Inferior parietal cortex (tissue), 1 donor: ENCODE data around the gene PHF14.

Experiments
- DNase-seq: peaks from one replicate; pipeline ENCODE4 v3.0.0-alpha.2; 2016; ENCODE audit errors: extremely low spot score

Gene PHF14

DNA sequence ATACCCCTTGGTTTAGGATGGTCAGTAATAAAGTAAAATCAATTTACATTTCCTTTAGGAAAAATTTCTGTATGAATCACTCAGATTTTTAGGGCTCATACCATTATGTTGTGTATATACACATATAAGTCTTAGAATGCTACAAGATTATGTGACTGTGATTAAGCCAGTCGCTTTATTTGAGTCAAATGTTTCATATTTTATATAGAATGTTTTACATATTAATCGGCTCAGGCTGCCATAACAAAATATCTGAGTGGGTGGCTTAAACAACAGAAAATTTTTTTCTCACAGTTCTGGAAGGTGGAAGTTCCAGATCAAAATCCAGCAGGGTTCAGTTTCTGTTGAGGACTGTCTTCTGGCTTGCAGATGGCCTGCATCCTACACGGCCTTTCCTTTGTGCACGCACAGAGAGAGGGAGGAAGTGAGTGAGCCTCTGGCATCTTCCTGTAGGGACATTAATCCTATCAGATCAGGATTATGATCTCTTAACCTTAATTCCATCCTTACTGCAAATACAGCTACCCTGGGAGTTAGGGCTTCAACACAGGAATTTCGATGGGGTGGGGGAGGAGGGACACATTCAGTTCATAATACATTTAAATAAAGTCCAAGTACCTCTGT, 198.0 kb downstream of the PHF14 start:
- no peak for DNase-seq

DNA sequence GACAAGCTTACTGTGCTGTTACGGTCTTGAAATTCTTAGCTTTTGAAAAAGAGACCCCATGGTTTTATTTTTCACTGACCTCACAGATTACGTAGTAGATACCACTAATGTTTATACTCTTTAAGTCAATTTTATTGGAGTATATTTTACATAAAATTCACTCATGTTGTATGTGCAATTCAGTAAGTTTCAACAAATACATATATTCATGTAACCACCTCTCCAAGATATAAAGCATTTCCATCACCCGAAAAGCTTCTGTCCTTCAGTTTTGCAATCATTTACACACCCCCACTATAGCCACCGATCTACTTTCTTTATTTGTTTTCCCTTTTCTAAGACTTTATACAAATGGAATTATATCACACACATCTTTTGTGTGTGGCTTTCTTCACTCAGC, 199.2 kb downstream of the PHF14 start:
- DNase-seq: no peak

DNA sequence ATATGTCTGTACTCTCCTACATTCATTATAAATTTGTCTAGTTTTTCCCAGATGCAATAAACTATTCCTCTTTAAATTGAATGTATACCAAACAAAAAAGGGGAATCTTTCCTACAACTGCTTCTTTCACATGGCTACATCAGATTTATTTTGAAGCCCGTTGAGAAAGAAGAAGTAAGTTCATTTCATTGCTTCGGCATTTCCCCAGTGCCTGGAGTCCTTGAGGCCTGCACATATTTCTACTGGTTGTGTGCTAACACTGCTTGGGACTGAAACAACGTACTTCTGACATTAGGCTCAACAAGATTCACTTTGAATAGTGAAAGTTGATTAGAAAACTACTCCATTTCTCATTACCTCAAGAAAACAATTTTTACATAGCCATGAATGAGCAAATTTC, 201.7 kb downstream of the PHF14 start:
- no peak for DNase-seq

DNA sequence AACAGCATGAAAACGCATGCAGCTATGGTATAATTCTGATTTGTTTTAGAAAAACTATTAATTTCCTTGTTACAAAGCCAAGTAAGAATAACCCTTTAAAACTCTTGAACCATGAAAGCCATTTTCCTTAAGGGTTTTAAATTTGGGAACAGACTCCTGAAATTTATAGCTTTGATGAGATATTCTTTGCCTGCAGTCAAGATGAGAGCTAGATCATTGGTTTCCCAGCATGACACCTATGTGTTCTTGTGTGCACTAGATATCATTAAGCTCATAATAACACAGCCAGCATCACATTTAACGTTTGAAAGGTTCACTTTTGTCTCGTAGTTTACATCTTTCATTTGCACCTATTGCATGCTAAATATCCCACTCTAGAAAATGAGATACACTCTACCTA, 202.2 kb downstream of the PHF14 start:
- DNase-seq: no peak

DNA sequence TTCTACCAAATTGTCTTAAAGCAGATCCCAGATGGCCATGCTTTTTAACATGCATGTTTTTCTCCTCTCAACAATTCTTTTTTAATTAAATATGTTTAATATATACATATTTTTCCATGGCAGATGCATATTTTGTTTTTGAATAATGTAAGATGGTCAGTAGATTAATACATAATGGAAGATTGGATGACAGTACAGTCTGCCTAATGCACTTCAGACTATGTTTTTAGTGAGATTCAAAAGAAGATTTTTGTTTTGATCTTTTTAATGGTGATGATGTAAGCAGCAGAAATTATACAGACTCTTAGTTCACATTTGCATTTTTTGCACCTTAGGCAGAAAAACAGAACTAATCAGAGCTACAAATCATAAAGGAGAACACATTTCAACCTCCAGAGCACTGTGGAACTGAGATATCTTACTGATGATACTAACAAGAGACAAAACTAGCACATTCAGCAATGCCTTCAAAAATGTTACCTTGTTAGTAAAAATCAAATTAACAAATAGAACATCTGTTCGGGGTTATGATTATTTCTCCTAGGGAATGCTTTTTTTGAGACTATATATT, 203.4 kb downstream of the PHF14 start:
- no peak for DNase-seq

DNA sequence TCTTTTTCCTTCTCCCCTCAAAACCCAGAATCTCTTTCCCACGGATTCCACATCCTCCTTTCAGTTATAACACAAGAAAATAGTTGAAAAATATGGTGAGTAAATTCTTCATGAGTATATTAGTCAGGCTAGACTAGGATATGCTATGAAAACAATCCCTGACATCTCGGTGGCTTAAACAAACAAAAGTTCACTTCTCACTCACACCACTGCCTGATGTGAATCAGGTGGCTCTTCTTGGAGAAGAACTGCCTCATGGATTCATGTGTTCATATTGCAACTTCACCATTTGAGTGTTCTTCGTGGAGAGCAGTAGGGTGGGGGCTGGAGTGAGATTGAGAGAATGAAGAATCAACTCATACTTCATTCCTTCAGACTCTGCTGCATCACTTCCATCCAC, 204.1 kb downstream of the PHF14 start:
- DNase-seq: no peak

DNA sequence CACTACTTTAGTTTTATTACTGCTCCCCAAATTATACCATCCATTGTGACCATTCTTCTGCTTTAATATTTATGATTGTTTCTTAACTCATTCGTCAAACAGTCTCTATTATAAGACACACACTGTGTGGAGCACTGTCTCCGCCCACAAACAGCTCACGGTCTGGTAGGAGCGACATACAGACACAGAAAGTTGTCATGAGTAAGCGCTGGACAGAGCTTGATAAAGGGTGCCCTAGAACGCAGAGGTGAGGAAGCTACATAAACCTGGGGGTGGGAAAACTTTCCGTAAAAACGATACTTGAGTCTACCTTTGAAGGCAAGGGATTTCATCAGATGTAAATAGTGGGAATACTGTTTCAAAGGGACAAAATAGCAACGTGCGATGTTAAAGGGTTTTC, 207.9 kb downstream of the PHF14 start:
- DNase-seq: no peak

DNA sequence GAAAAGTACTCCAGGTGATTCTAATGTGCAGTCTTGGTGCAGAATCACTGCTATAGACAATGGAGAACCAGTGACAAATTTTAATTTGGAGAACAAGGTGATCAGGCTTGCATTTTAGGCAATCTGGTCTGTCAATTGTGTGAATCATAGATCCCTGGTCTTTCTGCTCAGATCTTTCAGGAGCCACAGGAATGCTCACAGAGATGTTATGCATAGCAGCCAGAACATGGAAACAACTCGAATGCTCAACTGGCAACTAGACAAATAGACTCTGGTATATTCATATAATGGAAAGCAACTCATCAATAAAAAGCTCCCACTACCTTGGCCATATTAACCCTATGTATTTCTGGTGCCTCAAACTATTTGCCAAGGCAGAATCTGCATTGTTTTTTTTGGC, 209.1 kb downstream of the PHF14 start:
- no peak for DNase-seq

DNA sequence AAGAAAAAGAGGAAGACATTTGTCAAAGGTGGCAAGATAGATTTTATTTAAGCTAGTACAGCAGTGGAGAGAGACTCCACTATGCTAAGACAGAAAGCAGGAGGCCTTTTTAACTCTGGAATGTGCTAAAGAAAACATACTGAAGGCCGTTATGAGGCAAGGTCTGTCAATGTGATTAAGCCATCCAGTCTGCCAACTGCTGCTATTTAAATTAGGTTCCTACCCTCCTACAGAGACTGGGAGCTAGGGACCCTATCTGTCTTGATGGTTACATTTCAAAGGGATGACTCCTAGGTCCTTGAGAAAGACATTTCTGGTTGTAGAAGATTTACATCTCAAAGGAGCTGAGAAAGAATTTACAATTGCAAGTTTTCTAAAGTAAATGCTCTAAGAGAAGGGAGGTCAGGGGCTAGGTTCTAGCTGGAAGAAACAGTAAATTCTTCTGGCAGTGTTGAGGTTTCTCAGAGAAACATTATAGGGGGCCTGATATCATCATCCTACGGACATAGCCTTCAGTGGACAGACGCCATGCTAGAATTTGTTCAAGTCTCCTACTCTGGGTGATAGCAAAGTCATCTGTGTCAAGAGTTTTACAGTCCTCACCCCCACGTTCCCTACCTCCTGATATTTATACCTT, 211.6 kb downstream of the PHF14 start:
- DNase-seq: no peak

DNA sequence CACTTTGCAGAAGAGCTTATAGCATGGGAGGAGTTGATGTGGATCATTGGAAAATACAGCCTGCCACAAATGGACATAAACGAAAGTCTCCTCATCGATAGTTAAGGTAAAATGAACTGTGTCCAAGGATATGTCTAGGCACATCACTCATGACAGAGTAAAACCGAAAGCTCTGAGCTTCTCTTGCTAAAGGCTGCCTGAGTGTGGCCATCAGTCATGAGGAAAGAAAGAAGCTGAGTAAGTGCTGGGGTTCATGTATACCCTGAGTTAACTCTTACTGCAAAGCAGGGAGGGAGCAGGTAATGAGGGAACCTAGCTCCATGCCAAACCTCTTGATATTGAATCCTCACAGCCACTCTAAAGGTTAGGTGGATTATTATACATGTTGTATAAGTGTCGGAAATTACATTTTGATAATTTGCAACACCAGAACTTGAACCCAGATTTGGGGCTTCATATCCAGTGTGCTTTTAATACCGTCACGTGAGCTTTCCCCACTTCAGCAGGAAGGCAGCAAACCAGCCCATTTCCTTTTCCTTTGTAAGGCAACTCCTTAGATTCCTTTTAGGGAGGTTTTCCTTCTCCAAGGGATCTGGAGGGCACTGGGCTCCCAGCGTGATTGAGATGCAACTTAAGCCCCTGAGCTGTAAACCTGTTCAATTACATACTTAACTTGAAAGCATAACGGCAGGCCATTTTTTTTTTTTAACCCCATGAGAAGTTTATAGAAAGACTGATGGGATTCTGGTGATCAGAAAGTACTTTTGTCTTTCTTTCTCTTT, 215.0 kb downstream of the PHF14 start:
- no peak for DNase-seq

DNA sequence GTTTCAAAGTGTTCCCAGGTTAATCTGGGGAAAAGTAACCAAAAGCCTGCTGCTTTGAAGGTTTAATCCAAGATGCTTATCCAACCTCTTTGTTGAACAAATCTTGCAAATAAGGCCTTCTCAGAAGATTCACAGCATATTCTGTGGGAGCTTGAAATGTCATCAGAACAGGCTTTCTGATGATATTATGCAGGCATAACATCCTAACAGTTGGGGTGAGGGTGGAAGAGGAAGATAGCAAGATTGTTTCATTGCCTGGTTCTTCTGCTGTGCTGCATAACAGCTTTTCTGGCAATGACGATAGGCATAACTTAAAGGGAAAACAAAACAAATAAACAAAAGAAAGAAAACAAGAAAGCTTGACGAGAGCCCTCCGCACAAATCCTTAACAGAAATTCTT, 217.4 kb downstream of the PHF14 start:
- no peak for DNase-seq

DNA sequence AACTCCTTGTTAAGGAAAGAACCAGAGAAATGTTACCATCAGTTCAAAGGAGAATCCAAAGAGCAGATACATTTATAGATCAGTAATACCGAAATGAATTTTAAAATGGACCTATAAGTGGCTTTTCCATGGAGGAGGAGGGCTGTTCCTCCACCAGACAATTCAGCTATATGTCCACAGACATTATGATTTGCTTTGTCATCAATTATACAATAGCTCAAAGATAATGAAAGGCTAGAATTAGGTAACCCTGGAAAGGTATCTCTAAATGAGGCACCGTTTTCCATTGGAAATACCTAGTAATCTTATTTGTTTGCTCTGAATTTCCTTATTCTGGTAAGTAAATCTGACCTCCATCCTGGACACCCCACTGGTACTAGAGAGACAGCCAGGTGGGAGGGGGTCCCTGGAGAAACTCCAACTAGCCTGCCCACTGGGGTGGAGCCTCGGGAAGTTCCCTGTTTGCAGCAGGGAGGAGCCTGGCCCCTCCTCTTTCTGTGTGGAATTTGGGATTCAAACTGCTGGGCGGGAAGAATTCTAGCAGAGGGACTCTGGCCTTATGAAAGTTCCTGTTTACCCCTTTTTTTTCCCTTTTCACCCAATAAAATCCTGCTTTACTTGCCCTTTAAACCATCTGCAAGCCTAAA, 218.0 kb downstream of the PHF14 start:
- DNase-seq: no peak

DNA sequence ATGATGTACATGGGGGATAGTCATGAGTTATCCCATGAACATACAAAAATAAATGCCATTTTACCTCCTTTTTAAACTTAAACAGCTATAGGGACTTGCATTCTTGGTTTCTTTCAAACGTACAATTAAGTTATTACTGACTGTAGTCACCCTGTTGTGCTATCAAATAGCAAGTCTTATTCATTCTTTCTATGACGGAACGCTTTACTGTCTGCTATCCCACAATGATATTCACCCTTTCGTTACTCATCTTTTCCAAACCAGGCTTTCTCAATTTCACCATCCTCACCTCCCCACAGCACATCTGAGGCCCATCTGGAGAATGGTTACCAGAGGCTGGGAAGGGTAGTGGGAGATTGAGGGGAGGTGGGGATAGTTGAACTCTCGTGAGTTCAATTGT, 218.8 kb downstream of the PHF14 start:
- DNase-seq: no peak

DNA sequence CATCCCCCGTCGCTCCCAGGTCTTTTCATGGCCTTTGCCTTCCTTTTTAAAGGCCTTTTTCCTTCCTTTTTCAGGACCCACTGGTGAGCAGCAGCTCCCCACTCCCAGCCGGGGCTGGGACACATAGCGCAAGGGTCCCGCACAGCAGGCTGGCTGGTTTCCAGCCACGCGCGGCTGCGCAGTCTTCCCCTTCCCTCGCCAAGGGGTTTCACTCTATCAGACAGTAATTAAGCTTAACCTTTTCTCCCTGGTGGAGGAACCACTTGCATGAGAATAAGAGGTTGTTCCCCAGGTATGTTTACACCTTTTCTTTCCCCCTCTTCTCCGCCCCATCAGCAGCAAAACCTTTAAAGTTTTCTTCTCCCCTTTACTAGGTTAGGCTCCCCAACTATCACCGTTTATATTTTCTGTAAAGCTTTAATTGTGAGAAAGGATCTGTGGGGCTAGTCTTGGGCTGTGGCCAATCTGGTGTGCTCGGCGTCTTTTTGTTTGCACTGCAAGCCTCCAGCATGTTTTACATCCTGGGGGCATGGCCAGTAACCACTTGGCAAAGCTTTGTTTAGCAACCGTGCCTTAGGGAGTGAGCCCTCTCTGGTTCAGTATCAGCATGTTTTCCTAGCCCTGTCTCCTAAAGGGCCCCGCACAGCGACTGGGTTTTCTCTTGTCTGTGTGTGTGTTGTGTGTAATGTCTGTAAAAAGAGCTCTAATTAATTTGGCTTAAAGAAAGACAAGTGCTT, 219.6 kb downstream of the PHF14 start:
- no peak for DNase-seq

DNA sequence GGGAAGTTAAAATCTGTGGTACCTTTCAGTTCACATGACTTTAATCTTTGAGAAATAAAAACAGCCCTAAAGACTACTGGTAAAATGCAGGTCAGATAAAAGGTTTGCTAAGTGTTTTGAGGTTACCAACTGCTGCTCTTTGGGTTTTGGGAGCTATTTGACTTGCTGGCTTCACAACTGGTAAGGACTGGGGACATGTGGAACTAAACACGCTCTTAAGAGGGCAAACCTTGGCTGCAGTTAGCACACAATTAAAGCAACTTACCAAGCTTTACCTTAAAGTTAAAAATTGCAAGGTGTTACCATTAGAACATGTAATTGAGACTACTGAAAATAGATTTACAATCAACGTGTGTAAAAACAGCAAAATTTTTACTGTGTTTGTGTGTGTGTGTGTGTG, 220.2 kb downstream of the PHF14 start:
- no peak for DNase-seq

DNA sequence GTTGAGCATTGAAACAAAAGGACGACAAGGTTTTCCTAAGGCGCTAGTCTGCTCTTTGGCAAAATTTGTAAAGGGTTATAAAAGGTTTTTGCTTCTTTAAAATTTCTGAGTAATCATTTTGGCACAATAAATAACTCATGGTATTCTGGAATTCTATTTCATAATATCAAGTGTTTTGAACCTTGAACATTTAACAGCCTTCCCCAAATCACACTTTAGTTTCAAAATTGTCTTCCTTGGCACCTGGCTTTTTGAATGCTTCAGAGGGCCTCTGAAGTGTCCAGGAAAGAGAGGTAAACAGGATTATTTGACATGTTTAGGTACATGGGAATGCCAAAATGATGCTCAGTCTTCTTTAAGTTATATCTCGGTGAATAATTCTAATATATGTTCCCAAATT, 220.8 kb downstream of the PHF14 start:
- no peak for DNase-seq

DNA sequence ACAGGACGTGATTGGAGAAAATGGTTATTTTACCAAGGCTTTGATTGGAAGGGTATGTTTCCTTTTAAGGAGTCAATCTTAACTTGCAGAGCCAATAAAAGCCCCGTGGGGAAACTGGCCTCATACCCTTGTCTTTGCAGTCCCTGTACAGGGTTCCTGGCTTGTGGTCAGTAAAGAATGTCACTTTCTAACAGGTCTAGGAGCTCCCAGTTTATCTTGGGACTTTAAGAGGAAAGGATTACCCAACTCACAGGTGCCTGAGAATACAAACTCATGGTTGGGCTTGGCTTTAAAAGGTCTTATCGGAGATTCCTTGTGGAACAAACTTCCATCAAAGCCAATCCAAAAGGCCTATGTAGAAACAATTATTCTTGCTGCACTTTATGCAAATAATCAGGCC, 221.8 kb downstream of the PHF14 start:
- no peak for DNase-seq

DNA sequence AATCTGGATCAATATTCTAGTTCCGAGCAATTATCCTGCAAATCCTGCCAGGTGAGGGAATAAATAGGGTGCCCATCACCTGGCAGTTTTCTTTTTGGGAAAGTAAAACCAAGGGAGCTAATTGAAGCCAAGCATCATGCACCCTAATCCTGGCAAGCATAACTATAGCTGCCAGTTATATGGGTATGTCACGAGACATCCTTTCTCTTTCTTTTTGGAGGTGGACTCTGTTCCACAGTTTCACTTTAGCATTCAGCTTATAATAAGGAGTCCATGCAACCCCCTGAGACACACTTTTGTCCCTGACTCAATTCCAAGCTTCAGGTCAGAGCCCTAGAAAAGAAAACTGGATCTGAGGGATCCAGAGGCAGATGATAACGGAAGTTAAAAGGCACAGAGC, 222.5 kb downstream of the PHF14 start:
- no peak for DNase-seq

DNA sequence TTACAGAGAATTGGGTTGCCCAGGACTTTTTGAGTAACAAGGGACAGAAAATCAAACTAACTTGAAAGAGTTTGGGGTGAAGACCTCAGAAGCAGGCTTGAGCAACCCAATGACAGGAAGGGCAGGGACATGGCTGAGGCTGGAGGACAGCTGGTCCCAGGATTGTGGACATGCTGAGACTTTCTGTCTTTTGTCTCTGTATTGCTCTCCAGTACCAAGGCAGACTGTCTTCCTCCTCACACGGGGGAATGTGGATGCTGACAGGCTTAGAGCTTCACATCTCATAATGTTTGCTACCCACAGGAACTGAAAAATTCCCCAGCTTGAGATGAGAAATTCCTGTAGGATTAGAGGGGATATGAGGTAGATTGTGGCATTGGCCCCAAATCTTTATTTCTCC, 229.6 kb downstream of the PHF14 start:
- no peak for DNase-seq

DNA sequence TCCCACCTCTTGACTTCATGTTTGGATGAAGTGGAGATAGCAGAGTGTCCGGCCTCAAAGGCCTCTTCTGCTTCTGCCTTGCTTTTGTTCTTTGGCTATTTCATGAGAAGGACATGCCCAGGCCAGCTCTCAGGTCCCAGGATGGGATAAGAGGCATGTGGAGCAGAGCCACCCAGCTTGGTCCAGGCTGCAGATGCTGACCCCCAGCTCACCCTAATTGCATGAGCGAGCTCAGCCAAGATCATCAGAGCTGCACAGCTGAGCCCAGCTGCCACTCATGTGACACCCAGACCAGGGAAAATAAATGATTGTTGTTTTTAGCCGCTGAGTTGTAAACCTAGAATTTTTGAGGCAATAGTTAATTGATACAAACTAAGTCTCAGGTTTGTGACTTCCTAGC, 230.0 kb downstream of the PHF14 start:
- DNase-seq: no peak

DNA sequence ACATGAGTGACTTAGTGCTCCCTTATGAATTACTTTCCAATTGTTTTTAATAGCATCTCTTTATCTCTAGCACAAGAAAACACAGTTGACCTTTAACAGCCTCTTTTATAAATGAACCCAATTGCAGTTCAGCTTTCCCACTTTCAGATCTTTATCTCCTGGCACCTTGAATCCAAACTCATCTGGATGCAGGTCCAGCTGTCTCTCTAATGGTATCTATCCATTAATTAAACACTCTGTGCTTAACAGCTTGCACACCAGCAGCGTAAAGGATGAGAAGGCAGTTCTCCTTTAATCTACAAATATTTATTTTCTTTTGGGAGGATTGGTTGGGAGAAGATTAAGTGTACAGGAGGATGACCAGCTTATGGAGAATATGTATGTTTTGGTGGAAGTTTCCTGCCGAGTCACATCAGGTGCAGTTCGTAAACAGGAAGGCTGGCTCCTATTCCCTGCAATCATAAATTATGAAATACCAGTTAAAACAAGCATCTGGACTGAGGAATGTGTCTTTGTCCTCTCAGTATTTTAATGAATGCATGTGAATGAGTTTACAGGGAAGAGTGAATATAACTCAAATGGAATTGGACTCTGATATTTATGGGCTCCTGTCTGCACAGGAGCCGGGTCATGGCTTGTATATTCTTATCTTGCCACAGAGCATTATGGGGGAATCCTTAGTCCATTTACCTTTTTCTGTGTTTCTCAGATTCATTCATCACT, 232.7 kb downstream of the PHF14 start:
- no peak for DNase-seq
